ENCODE data around the gene POLR3K.
"Not testable (repeated sequence)": the region's sequence is repeated elsewhere in the genome, so short reads cannot be mapped to it uniquely, and the experiment has no call there.

POLR3K gene

DNA sequence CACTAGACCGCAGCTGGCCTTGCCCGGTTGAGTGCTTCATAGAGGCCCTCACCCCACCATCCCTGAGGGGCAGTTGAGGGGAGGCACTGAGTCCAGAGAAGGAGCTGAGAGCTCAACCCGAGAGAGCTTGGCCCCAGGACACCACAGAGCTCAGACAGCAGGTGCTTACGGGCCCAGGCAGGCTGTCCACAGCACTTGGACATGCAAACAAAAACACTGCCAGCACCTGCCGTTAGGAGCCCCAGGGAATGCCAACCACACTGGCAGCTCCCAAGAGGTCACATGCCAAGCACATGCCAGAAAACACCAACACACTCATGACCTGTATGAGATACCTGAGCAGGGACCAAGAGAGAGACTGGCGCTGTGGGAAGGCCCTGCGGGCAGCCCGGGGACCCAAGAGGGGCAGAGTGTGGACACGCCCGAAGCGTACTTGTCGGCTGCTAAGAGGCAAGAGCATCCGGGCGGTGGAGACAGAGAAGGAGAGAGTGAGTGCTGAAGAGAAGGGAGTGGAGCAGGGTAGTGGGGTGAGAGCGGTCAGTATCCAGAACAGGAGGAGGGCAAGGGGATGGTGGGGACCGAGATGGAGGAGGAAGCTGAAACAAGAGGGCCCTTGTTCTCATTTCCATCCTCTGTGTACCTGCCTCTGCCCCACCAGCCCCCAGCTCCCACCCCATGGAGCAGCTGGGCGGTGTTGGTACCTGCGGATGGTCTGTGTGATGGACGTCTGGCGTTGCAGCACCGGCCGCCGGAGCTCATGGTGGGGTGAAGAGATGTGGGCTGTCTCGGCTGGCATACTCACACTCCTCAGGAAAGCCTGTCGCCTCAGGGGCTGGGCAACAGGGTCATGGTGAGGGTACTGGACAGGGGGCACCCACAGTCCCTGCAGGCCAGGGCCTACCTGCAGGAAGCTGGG lies 10.8 kb upstream of the POLR3K start:
- no peak for DNase-seq

DNA sequence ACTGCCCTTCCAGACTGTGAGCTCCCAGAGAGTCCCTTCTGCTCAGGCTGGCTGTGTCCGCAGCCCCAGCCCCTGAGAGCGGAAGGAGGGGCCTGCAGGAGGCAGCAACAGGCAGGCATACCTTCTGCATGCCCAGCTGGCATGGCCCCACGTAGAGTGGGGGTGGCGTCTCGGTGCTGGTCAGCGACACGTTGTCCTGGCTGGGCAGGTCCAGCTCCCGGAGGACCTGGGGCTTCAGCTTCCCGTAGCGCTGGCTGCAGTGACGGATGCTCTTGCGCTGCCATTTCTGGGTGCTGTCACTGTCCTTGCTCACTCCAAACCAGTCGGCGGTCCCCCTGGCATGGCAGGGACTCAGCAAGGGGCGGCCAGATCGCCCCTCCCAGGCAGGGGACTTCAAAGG lies 10.1 kb upstream of the POLR3K start:
- DNase-seq = no peak

DNA sequence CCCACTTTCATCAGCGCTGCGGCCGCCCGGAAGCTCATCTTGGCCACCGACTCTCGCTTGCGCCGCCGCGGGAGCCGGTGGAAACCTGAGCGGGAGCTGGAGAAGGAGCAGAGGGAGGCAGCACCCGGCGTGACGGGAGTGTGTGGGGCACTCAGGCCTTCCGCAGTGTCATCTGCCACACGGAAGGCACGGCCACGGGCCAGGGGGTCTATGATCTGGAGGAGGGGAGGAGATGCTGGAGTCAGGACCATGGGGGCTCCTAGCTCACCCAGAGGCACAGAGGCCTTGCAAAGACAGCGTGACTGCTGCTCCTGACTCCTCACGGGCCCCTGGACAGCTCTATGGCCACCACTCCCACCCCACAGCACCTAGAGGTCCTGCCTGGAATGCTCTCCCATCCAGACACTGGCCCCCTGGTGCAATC lies 9.6 kb upstream of the POLR3K start:
- no peak for DNase-seq

GRCh38 chr16:62283-62967 lies 9.0 kb upstream of the POLR3K start:
- DNase-seq = no peak

- DNase-seq = no peak
Observed at GRCh38 chr16:61879-62281, 8.5 kb upstream of the POLR3K start.

DNA sequence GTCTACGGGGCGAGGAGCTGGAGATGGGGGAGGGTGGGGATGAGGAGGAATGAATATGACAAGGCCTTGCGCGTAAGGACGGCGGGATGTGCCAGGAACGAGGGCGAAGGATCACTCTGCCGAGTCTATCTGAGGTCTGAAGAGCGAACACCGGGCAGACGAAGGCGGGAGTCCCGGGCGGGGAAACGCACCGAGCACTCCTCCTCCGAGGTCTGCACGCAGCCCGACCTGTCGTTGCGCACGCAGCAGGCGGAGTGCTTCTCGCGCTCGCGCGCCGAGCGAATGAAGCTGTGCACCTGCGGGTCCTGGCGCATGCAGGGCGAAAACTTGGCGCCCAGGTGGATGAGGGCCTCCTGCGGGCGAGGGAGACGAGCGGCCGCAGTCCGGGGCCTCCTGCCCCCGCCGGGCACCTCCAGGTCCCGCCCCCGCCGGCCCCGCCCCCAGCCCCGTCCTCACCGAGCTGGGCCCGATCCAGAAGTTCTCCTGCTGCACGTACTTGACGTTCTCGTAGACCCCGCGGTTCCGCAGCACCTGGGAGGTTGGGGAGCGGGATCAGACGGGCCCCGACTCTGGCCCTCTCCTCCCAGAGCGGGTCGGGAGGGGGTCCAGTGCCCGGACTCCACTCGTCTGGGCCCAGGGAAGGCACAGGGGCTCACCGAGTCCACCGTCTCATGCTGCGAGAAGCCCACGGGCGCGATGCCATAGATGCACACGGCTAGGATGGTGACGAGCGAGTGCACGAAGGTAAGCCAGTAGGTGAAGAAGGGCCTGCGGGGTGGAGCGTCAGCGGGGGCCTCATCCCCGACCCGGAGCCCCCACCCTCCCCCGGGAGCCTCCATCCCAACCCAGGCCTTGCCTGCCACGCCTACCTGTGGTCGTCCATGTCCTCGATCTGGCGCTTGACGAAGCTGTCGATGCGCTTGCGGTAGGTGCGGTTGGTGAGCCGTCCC lies 7.8 kb upstream of the POLR3K start:
- DNase-seq = no peak

GRCh38 chr16:60166-60565 lies 6.8 kb upstream of the POLR3K start:
- DNase-seq = no peak

DNA sequence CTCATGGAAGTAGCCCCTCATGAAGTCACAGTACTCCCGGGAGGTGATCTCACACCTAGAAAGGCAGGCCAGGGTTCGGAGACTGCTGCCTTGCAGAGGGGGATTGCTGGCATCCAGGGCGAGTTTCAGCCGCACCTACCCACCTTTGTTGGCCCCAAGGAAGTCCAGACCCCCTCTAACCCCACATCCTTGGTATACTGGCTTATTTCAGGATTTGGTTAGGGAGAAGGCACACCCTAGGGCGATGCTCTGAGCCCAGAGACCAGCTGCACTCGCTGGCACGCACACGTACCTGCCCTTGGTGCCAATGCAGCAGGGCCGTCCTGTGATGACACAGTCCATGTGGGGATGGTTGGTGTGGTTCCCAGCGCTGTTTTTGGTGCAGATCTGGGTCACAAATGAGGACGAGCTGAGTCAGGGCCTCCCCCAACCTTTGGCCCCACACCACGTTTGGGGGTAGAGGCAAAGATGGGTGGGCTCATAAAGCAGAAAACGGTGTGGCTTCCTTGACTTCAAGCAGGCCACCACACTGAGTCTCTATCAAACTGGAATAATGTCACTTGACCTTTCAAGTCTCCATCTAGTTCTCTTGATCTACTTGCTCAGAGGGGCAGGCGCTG lies 6.1 kb upstream of the POLR3K start:
- no peak for DNase-seq

GRCh38 chr16:58491-59439 lies 5.4 kb upstream of the POLR3K start:
- DNase-seq = no peak

DNA sequence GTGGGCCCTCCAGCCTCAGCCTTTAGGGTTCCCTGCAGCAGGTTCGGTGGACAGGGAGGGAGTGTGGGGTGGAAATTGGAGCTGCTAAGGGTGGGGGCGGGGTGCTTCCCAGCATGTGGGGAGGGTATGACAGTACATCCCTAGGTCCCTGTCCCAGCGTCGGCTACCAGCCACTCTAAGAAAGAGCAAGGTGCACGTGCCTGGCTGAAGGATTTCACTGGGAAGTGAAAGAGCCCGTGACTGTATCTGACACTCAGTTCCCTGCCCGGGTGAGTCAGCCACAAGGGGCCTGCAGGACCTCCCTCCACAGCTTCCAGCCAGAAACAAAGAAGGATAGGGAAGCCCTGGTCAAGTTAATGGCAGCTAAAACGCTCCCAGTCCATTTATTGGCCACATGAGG lies 4.3 kb upstream of the POLR3K start:
- DNase-seq = no peak

- DNase-seq = no peak
Observed at GRCh38 chr16:56231-56927, 3.0 kb upstream of the POLR3K start.

GRCh38 chr16:55571-56136 lies 2.2 kb upstream of the POLR3K start:
- no peak for DNase-seq

GRCh38 chr16:54237-54581 lies 801 bp upstream of the POLR3K start:
- DNase-seq = no peak

DNA sequence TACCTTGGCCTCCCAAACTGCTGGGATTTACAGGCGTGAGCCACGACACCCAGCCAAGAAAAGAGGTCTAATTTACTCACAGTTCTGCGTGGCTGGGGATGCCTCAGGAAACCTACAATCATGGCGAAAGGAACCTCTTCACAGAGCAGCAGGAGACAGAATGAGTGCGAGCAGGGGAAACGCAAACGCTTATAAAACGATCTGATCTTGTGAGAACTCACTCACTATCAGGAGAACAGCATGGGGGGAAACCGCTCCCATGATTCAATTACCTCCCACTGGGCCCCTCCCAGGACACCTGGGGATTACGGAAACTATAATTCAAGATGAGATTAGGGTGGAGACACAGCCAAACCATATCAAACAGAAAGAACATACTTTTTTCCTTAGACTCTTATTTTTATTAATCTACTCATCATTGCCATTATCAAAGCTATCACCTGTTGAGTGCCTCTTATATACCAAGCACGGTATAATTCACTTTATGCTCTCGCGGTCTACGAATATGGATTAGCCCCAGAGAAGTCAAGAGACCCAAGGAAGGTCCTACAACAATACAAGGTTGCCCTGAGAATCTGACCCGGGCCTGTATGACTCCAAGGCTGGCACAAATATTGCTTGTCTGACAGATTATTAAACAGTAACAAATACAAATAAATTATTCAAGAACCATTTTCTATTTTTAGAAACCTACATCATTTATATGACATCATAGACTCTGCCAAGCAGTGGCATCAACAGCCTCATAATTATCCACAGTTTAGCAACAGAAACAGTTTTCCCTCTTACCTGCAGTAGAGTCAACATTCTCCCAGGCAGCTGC lies 2.4 kb downstream of the POLR3K start:
- DNase-seq = no peak

DNA sequence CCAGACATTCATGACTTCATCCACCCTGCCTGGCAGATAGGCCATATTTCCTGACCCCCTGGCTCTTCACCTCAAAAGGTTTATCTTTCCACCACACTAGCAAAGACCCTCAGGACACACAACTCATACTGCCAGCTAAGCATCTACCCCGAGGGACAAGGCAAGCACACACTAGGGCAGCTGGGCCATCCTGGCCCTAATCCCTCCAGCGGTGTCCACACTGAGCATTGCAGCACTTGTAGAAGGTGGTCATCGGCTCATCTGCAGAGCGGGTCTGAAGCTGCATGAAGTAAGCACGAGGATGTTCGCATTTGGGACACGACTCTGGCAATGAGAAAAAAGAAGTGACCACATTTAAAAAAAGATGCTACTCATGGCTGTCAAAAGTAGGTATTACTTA lies 6.2 kb downstream of the POLR3K start:
- DNase-seq = no peak

DNA sequence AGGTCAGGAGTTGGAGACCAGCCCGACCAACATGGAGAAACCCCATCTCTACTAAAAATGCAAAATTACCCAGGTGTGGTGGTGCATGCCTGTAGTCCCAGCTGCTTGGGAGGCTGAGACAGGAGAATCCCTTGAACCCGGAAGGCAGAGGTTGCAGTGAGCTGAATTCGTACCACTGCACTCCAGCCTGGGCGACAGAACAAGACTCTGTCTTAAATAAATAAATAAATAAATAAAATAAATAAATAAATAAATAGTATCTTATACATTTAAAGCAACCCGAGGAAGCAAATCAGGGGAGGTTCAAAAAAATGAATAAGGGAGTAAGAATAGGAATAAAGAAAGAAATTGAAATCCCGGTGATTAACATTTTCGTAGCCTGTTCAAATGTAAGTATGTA lies 6.9 kb downstream of the POLR3K start:
- DNase-seq = not testable (repeated sequence)

DNA sequence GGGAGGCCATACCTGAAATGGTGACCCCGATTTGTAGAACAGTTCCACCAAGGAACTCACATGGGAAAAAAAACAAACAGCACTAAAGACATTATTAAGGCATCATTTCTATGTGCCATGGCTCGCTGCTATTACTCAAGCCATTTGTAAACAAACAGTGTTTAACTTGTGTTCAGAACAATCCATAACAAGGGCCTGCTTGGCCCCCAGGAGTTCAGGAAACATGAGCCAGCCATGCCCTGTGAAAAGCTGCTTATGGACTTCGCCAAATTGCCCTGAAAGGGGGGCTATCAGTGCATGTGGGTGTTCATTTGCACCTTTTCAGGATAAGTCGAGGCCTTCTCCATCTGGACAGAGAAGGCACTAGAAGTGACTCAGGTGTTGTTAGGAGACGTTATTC lies 8.0 kb downstream of the POLR3K start:
- DNase-seq = no peak

GRCh38 chr16:44655-45054 lies 8.8 kb downstream of the POLR3K start:
- DNase-seq = no peak

GRCh38 chr16:43294-43693 lies 10.1 kb downstream of the POLR3K start:
- DNase-seq = no peak

GRCh38 chr16:42691-43090 lies 10.7 kb downstream of the POLR3K start:
- DNase-seq = no peak
